Astrocyte (in vitro differentiated cells and primary cell): Measurements from ENCODE around the gene CGREF1. TPM values are rescaled to one million over a fixed set of nuclear protein-coding genes. Genes with fewer than 3 reads are reported as not detected.

Experiments used
- DNase-seq: peaks from one replicate; pipeline ENCODE4 v3.0.0-alpha.2; 2010; ENCODE audit warnings: low read depth
- FAIRE-seq: peaks from 2 replicates; lab custom pipeline; 2011; peaks lifted over from hg19 to GRCh38; lab: Jason Lieb, UNC
- H2AFZ ChIP-seq: 2 replicates; pipeline ENCODE4 v1.6.0; 2012; ENCODE audit warnings: low read depth, low read length, inconsistent platforms
- H3K27ac ChIP-seq: 2 replicates; pipeline ENCODE4 v1.5.1; 2011; ENCODE audit warnings: low read depth, low read length, inconsistent platforms
- H3K27me3 ChIP-seq: 2 replicates; pipeline ENCODE4 v1.6.0; 2011; ENCODE audit warnings: low read length, inconsistent platforms; ENCODE audit not compliant: insufficient read depth
- H3K36me3 ChIP-seq: 2 replicates; pipeline ENCODE4 v1.5.1; 2011; ENCODE audit warnings: low read length, inconsistent platforms; ENCODE audit not compliant: insufficient read depth
- H3K4me1 ChIP-seq: 2 replicates; pipeline ENCODE4 v1.5.1; 2011; ENCODE audit warnings: low read length, inconsistent platforms; ENCODE audit not compliant: insufficient read depth
- H3K4me2 ChIP-seq: 2 replicates; pipeline ENCODE4 v1.6.0; 2012; ENCODE audit warnings: low read length, inconsistent platforms
- H3K4me3 ChIP-seq: 2 replicates; pipeline ENCODE4 v1.5.1; 2011; ENCODE audit warnings: low read depth, mild to moderate bottlenecking, low read length, inconsistent platforms; ENCODE audit not compliant: insufficient read depth
- H3K79me2 ChIP-seq: 2 replicates; pipeline ENCODE4 v1.6.0; 2012; ENCODE audit warnings: mild to moderate bottlenecking, low read length, inconsistent platforms; ENCODE audit not compliant: insufficient read depth
- H3K9ac ChIP-seq: 2 replicates; pipeline ENCODE4 v1.6.0; 2012; ENCODE audit warnings: mild to moderate bottlenecking, low read length, inconsistent platforms
- H3K9me3 ChIP-seq: 2 replicates; pipeline ENCODE4 v1.5.1; 2012; ENCODE audit warnings: low read depth, mild to moderate bottlenecking, low read length, inconsistent platforms; ENCODE audit not compliant: insufficient read depth
- H4K20me1 ChIP-seq: 2 replicates; pipeline ENCODE4 v1.6.0; 2012; ENCODE audit warnings: low read length, inconsistent platforms; ENCODE audit not compliant: insufficient read depth
- H3K27ac Mint-ChIP-seq: one replicate; pipeline ENCODE4 v1.8.0; 2021; ENCODE audit warnings: mild to moderate bottlenecking, mixed read lengths; ENCODE audit not compliant: unreplicated experiment
- H3K27me3 Mint-ChIP-seq: one replicate; pipeline ENCODE4 v1.8.0; 2021; ENCODE audit warnings: low read depth, mixed read lengths; ENCODE audit not compliant: unreplicated experiment
- H3K36me3 Mint-ChIP-seq: one replicate; pipeline ENCODE4 v1.8.0; 2021; ENCODE audit warnings: low read depth, mixed read lengths; ENCODE audit not compliant: unreplicated experiment
- H3K4me1 Mint-ChIP-seq: one replicate; pipeline ENCODE4 v1.8.0; 2021; ENCODE audit warnings: low read depth, mixed read lengths; ENCODE audit not compliant: unreplicated experiment
- H3K4me3 Mint-ChIP-seq: one replicate; pipeline ENCODE4 v1.8.0; 2021; ENCODE audit warnings: mild to moderate bottlenecking, moderate library complexity, mixed read lengths; ENCODE audit not compliant: unreplicated experiment
- H3K9me3 Mint-ChIP-seq: one replicate; pipeline ENCODE4 v1.8.0; 2021; ENCODE audit warnings: mild to moderate bottlenecking, mixed read lengths; ENCODE audit not compliant: unreplicated experiment
- CTCF ChIP-seq: IDR thresholded peaks from 2 replicates; pipeline ENCODE4 v1.5.1; 2011; ENCODE audit warnings: low read depth, mild to moderate bottlenecking, inconsistent platforms, low read length, moderate library complexity; ENCODE audit not compliant: insufficient read depth
- EZH2 ChIP-seq: IDR thresholded peaks from 2 replicates; pipeline ENCODE4 v1.6.1; 2012; ENCODE audit warnings: mild to moderate bottlenecking, low read length, inconsistent platforms; ENCODE audit not compliant: insufficient read depth
- total RNA-seq: library from RNA; stranded (reverse); gene quantifications from 2 replicates; pipeline ENCODE4 v1.2.1, GENCODE V29; 2021

CGREF1 gene
- total RNA-seq, 1 donor from 2014 or later = 1.8 TPM

GRCh38 chr2:27134781-27135477 lies 16.0 kb upstream of the CGREF1 start:
- peak overlapping the region; percentile 93 for H3K4me3 Mint-ChIP-seq

GRCh38 chr2:27133905-27134780 lies 15.2 kb upstream of the CGREF1 start, which contains the start of gene PREB:
TSS of gene PREB (minus strand) at chr2:27134636. CDS start at chr2:27134421, 215 bp downstream.
- H3K27ac ChIP-seq = peak within 1 kb of the TSS; percentile 71
- peak within 1 kb of the TSS; percentile 83 for H3K27ac Mint-ChIP-seq
- H3K9ac ChIP-seq = peak within 1 kb of the TSS; percentile 93
- TF ChIP-seq CTCF = peak; percentile 22
- TF ChIP-seq EZH2 = no peak
- H3K36me3 Mint-ChIP-seq = peaks cover 12% of the 10 kb centered on the region
- H3K4me1 Mint-ChIP-seq = peaks cover 6% of the 10 kb centered on the region
- H3K4me2 ChIP-seq = peak within 1 kb of the TSS; percentile 94
- DNase-seq (peak; percentile 70), FAIRE-seq (no peak)
- H4K20me1 ChIP-seq = peaks cover 40% of the 10 kb centered on the region
- peaks cover 3% of the 10 kb centered on the region for H3K27me3 ChIP-seq
- peak within 1 kb of the TSS; percentile 94 for H2AFZ ChIP-seq
- H3K9me3 Mint-ChIP-seq = no peaks in the 10 kb centered on the region
- H3K4me1 ChIP-seq = peaks cover 9% of the 10 kb centered on the region
- H3K27me3 Mint-ChIP-seq = peaks cover 11% of the 10 kb centered on the region
- H3K4me3 ChIP-seq = peak within 1 kb of the TSS; percentile 82
- H3K9me3 ChIP-seq = no peaks in the 10 kb centered on the region
- H3K79me2 ChIP-seq = peaks cover 26% of the 10 kb centered on the region
- peak within 1 kb of the TSS; percentile 93 for H3K4me3 Mint-ChIP-seq
- H3K36me3 ChIP-seq = peaks cover 8% of the 10 kb centered on the region

More at GRCh38 chr2:27134781-27135477, 16.0 kb upstream of the CGREF1 start:
- no peaks in the 10 kb centered on the region for H3K9me3 ChIP-seq
- Mint-ChIP-seq H3K9me3 (no peaks in the 10 kb centered on the region), H3K27me3 (peaks cover 16% of the 10 kb centered on the region), H3K27ac (peak overlapping the region; percentile 66), H3K4me1 (peaks cover 6% of the 10 kb centered on the region), H3K36me3 (peaks cover 10% of the 10 kb centered on the region)
- peak overlapping the region; percentile 94 for H3K4me2 ChIP-seq
- no peak for DNase-seq
- peaks cover 34% of the 10 kb centered on the region for H4K20me1 ChIP-seq
- peaks cover 26% of the 10 kb centered on the region for H3K79me2 ChIP-seq
- peak overlapping the region; percentile 19 for H3K4me3 ChIP-seq
- no peak overlapping the region for H3K9ac ChIP-seq
- H3K27me3 ChIP-seq = peaks cover 6% of the 10 kb centered on the region
- TF ChIP-seq EZH2 = no peak
- no peak for TF ChIP-seq CTCF
- FAIRE-seq = no peak
- peaks cover 9% of the 10 kb centered on the region for H3K4me1 ChIP-seq
- H3K36me3 ChIP-seq = peaks cover 8% of the 10 kb centered on the region
- peak overlapping the region; percentile 49 for H2AFZ ChIP-seq
- H3K27ac ChIP-seq = no peak overlapping the region
